Naive B cell (primary cell): ENCODE data around the gene COL5A1. TPM values are rescaled to one million over a fixed set of nuclear protein-coding genes. Genes with fewer than 3 reads are reported as not detected.

Experiments used
- ATAC-seq, 2 donors: fragments of 150-1000 bp; cut with Tn5 transposase; 2 replicates each; pipeline ENCODE4 v1.10.0; 2021; ENCODE audit warnings: low read depth in 2 of 2, mild to moderate bottlenecking in 2 of 2, moderate library complexity in 2 of 2
- DNase-seq: peaks from one replicate; pipeline ENCODE4 v3.0.0; 2022
- H3K27ac Mint-ChIP-seq, 6 donors: one replicate each; pipeline ENCODE4 v1.8.0; 2020 to 2022; ENCODE audit warnings: mild to moderate bottlenecking in 6 of 6, mixed read lengths in 6 of 6, moderate library complexity in 5 of 6, inconsistent platforms in 2 of 6
- H3K27me3 Mint-ChIP-seq, 3 donors: one replicate each; pipeline ENCODE4 v1.8.0; 2021 to 2022; ENCODE audit warnings: mixed read lengths in 3 of 3, mild to moderate bottlenecking in 1 of 3
- H3K36me3 Mint-ChIP-seq, 2 donors: one replicate each; pipeline ENCODE4 v1.8.0; 2020 to 2022; ENCODE audit warnings: mixed read lengths in 2 of 2, inconsistent platforms in 1 of 2, mild to moderate bottlenecking in 1 of 2
- H3K4me1 Mint-ChIP-seq, 3 donors: one replicate each; pipeline ENCODE4 v1.8.0; 2020 to 2022; ENCODE audit warnings: mixed read lengths in 3 of 3, inconsistent platforms in 1 of 3, mild to moderate bottlenecking in 1 of 3, moderate library complexity in 1 of 3
- H3K4me3 Mint-ChIP-seq, 8 donors: one replicate each; pipeline ENCODE4 v1.8.0; 2020 to 2022; ENCODE audit warnings: mild to moderate bottlenecking in 8 of 8, mixed read lengths in 8 of 8, moderate library complexity in 8 of 8, inconsistent platforms in 2 of 8
- H3K9me3 Mint-ChIP-seq, 7 donors: one replicate each; pipeline ENCODE4 v1.8.0; 2020 to 2022; ENCODE audit warnings: mixed read lengths in 7 of 7, mild to moderate bottlenecking in 5 of 7, inconsistent platforms in 2 of 7, moderate library complexity in 1 of 7
- polyA plus RNA-seq, 6 donors: library from polyadenylated mRNA; unstranded; fragments of 300-500 nt; fragmentation: Illumina TruSeq; gene quantifications; one replicate each; pipeline ENCODE4 v1.2.3, GENCODE V29; 2021; ENCODE audit warnings: low read depth in 6 of 6

COL5A1 gene
- polyA plus RNA-seq, 6 donors from 2014 or later, result not detected

DNA sequence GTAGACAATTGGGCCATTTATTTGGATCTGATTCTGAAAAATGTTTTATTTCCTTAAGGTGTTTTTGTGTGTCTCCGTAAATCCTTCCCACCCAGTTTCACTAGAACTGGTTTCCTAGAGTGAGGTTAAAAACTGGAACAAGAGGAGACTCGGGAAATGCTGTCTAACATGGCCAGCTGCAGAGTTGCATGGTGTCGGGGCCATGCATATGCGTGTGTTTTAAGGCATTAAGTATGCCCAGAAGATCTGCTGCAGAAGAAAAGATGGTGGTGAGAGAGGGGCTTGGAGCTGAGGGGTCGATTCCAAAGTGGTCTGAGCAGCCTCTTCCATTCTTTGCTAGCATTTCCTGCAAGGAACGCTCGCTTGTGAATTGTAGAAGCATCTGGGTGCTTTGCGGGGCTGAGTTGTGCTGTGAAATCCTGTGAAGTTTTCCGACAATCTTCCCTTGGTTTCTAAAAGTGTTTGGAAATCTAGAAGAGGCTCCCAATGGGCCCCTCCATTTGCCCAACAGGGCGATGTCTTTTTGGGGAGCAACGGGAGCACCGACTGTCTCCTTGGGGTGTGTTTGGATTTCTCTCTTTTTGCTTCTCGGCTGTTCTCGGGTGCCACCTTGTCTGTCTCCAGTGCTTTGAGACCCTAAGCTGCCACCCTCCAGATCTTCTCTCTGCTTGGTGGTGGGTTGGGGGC, 113.8 kb downstream of the COL5A1 start:
- no peak for ATAC-seq
- Mint-ChIP-seq H3K9me3 (peaks cover 0 to under 1% (median 0%) of the 10 kb centered on the region in 7 donors), H3K36me3 (no peaks in the 10 kb centered on the region), H3K27me3 (no peaks in the 10 kb centered on the region), H3K4me3 (no peak overlapping the region), H3K4me1 (peaks cover 0 to 7% (median 7%) of the 10 kb centered on the region in 3 donors), H3K27ac (no peak overlapping the region)
- no peak for DNase-seq

DNA sequence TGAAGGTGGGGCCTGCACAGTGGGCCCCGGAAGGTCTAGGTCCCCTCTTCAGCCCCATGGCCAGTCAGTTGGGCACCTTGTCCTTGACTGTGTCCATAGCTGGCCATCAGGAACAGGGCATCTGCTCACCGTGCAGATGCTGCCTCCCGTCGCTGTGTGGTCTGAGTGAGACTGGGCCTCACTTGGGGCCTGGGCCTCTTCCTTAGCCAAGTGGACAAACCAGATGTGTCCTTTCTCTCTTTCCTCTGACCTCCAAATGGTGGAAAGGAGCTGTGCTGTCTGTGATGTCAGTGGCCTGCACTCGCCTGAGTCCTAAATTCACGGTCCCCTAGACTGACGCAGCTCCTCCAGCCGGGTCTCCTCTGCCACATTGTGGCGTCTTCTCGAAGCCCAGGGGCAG, 114.5 kb downstream of the COL5A1 start:
- no peak overlapping the region for H3K4me3 Mint-ChIP-seq
- no peaks in the 10 kb centered on the region for H3K36me3 Mint-ChIP-seq
- H3K27ac Mint-ChIP-seq, result peak overlapping the region in 1 of 6 donors; percentile 57
- peaks cover under 1 to 14% (median 7%) of the 10 kb centered on the region in 3 donors for H3K4me1 Mint-ChIP-seq
- ATAC-seq, result no peak
- no peaks in the 10 kb centered on the region for H3K27me3 Mint-ChIP-seq
- DNase-seq, result no peak
- peaks cover 0 to 5% (median 0%) of the 10 kb centered on the region in 7 donors for H3K9me3 Mint-ChIP-seq

DNA sequence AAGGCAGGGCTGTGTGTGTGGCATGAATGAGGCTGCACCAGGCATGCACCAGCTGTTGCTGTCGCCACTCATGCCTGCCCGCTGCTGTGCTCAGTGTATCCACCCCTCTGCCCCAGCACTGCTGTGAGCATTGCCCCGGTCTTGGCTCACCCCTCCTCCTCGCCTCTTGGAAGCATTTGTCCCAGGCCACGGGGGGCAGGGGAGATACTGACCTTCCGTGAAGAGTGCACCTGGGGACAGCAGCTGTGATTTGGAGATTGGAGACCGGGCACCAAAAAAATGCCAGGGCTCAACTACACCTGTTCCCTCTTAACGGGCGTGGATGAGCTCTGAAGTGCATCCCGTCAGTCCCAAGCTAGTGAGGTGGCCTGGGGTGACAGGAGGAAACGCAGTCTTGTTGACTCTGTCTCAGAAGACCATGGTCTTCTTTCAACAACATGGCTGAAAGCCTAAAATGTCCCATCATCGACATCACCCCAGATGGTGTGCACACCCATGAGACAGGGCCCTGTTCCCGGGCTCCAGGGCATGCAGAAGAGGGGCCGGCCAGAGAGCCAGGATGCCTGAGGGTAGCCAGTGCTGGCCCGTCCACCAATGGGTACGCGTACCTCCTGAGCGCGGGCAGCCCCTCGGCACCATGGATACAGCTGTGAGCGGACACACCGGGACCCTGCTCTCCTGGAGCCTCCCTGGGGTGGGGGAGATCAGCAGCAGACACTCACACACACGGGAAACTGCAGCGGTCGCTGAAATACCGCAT, 115.8 kb downstream of the COL5A1 start:
- H3K27me3 Mint-ChIP-seq, result no peaks in the 10 kb centered on the region
- no peak overlapping the region for H3K4me3 Mint-ChIP-seq

DNA sequence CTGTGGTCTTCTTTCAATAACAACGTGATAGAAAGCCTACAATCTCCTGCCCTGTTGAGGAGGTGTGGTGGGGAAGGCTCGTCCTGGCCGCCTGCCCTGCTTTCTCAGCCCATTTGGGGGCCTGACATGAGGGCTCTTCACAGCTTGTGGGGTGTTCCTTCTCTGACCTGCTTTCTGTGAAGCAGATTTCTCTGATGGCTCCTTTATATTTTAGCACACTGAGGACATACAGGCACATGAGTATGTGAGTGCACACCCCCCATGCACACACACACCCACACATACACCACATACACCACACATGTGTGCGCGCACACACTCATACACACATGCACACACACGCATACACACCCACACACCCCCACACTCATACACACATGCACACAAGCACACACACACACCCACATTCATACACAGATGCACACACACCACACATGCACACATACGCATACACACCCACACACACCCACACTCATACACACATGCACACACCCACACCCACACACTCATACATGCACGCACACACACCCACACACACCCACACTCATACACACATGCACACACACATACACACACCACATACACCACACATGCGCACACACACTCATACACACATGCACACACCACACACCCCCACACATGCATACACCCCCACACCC, 117.5 kb downstream of the COL5A1 start:
- ATAC-seq (no peak), DNase-seq (no peak)
- H3K4me3 Mint-ChIP-seq, result no peak overlapping the region
- peaks cover 0 to 5% (median 0%) of the 10 kb centered on the region in 7 donors for H3K9me3 Mint-ChIP-seq
- H3K27ac Mint-ChIP-seq, result peak overlapping the region in 1 of 6 donors; percentile 5
- H3K4me1 Mint-ChIP-seq, result peaks cover 0 to 14% (median 2%) of the 10 kb centered on the region in 3 donors
- no peaks in the 10 kb centered on the region for H3K27me3 Mint-ChIP-seq
- no peaks in the 10 kb centered on the region for H3K36me3 Mint-ChIP-seq

More for the DNA sequence above, 115.8 kb downstream of the COL5A1 start:
- Mint-ChIP-seq H3K36me3 (no peaks in the 10 kb centered on the region), H3K27ac (no peak overlapping the region), H3K9me3 (peaks cover 0 to 5% (median 0%) of the 10 kb centered on the region in 7 donors), H3K4me1 (peaks cover 2 to 14% (median 3%) of the 10 kb centered on the region in 3 donors)
- ATAC-seq, result no peak
- no peak for DNase-seq

DNA sequence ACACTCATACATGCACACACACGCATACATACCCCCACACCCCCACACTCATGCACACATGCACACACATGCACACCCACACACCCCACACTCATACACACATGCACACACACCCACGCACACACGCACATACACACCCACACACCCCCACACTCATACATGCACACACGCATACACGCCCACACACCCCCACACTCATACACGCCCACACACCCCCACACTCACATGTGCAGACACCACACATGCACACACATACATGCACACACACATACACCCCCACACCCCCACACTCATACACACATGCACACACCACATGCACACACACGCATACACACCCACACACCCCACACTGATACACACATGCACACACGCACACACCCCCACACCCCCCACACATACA, 118.3 kb downstream of the COL5A1 start:
- DNase-seq (no peak), ATAC-seq (no peak)
- H3K36me3 Mint-ChIP-seq, result no peaks in the 10 kb centered on the region
- peaks cover 0 to 5% (median 0%) of the 10 kb centered on the region in 7 donors for H3K9me3 Mint-ChIP-seq
- no peak overlapping the region for H3K27ac Mint-ChIP-seq
- peaks cover 0 to 14% (median 2%) of the 10 kb centered on the region in 3 donors for H3K4me1 Mint-ChIP-seq
- peaks cover 0 to 2% (median 0%) of the 10 kb centered on the region in 3 donors for H3K27me3 Mint-ChIP-seq
- no peak overlapping the region for H3K4me3 Mint-ChIP-seq

DNA sequence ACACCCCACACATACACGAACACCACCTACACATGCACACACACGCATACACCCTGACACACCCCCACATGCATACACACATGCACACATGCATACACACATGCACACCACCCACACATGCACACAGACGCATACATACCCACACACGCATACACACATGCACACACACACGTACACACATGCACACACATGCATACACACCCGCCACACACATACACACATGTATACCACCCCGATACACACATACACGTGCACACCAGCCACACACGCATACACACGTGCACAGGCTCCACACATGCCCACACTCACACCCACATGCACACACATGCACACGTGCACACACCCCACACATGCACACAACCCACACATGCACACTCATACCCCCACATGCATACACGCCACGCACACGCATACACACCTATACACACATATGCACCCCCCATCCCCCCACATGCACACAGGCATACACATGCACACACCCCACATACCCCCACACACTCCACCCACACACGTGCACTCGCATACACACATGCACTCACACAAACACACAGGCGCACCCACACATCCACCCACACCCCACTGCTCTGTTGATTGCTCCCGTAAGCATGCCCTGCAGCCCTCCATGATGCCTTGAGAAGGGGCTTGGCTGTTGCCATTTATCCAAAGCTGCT, 119.3 kb downstream of the COL5A1 start:
- Mint-ChIP-seq H3K27ac (peak overlapping the region in 2 of 6 donors; percentile 14 to 36), H3K27me3 (peaks cover 0 to 6% (median 0%) of the 10 kb centered on the region in 3 donors)

DNA sequence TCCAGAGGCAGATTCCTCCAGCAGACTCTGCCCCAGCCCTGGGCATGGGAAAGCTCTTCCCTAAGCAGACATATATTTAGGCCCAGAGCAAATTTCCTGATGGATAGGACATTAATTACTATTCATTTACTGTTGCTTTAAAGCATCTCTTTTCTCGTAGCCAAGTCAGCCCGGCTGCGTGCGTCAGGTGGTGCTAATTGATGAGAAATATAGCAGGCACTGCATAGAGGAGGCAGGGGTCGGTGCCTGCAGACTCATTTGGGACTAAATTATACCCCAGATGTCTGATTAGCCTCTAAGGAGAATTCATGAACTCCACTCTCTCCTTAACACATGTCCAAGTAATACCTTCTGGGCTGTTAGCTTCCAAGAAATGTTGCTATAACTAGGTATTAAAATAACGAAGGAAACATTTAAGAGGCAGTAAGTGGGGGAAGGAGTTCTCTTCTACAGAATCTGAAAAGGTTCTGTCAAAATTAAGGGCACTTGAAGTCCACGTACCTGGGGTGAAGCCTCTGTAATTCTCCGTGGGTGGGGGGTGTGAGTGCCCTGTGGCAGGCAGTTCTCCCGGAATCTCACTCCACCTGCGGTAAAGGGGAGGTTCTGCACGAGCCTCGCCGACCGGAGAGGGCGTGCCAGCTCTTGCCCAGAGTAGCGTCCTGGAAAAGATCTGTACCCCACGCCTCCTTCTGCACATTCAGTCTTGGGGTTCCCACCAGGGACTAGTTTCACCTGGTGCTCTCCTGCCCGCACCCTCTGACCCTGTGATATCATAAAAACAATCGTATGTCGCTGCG, 123.1 kb downstream of the COL5A1 start:
- no peaks in the 10 kb centered on the region for H3K36me3 Mint-ChIP-seq
- no peak for DNase-seq
- H3K27ac Mint-ChIP-seq, result peak overlapping the region in 1 of 6 donors; percentile 76
- peaks cover 10 to 23% (median 17%) of the 10 kb centered on the region in 3 donors for H3K4me1 Mint-ChIP-seq
- H3K4me3 Mint-ChIP-seq, result no peak overlapping the region
- no peak for ATAC-seq
- H3K27me3 Mint-ChIP-seq, result peaks cover 0 to 8% (median 6%) of the 10 kb centered on the region in 3 donors
- H3K9me3 Mint-ChIP-seq, result peaks cover 0 to 5% (median 0%) of the 10 kb centered on the region in 7 donors

More for the DNA sequence above, 119.3 kb downstream of the COL5A1 start:
- Mint-ChIP-seq H3K4me1 (peaks cover 2 to 14% (median 2%) of the 10 kb centered on the region in 3 donors), H3K36me3 (no peaks in the 10 kb centered on the region), H3K4me3 (peak overlapping the region in 1 of 8 donors; percentile 63), H3K9me3 (peaks cover 0 to 5% (median 0%) of the 10 kb centered on the region in 7 donors)
- ATAC-seq, result no peak
- no peak for DNase-seq

DNA sequence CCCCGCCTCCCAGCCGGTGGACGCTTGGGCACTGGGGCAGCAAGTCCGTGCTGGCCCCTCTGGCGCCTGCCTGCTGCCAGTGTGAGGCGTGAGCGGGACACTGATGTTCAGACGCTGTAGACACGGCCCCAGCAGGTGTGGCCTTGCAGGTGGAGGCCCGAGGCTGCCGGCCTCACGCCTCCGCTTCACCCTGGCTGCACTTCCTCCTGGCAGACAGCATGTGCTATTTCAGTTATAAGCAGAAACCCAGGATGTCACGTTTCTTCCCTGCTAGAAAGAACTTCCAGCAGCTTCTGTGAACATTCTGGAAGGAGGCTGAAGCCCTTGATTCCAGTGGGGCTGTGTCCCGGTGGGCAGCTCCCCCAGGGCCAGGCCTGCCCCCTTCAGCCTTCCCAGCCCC, 124.2 kb downstream of the COL5A1 start:
- ATAC-seq, result no peak
- peaks cover 0 to 8% (median 6%) of the 10 kb centered on the region in 3 donors for H3K27me3 Mint-ChIP-seq
- H3K36me3 Mint-ChIP-seq, result no peaks in the 10 kb centered on the region
- peaks cover 0 to under 1% (median 0%) of the 10 kb centered on the region in 7 donors for H3K9me3 Mint-ChIP-seq
- peaks cover 2 to 24% (median 18%) of the 10 kb centered on the region in 3 donors for H3K4me1 Mint-ChIP-seq
- H3K4me3 Mint-ChIP-seq, result no peak overlapping the region
- no peak for DNase-seq
- H3K27ac Mint-ChIP-seq, result no peak overlapping the region

DNA sequence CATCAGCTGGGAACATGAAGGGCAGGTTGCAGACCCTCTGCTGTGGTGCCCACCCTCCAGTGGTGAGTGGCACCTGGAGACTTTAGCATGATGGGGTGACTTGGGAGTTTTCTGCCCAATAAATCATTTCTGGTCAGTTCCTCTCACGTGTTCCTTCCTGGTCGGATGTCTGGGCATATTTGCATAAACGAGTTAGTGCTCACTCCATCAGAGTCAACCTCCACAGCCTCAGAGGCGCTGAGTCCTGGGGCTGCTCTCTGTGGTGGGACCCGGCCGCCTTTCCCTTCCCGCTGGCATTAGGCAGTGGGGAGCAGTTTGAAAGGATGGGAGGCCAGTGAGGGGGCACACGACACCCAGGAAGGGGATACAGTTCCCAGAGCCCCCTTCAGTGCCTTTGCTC, 125.0 kb downstream of the COL5A1 start:
- H3K4me3 Mint-ChIP-seq, result peak overlapping the region in 2 of 8 donors; percentile 28 to 41
- peaks cover 0 to 8% (median 6%) of the 10 kb centered on the region in 3 donors for H3K27me3 Mint-ChIP-seq
- ATAC-seq (no peak), DNase-seq (no peak)
- H3K9me3 Mint-ChIP-seq, result no peaks in the 10 kb centered on the region
- H3K36me3 Mint-ChIP-seq, result no peaks in the 10 kb centered on the region
- peaks cover 4 to 32% (median 23%) of the 10 kb centered on the region in 3 donors for H3K4me1 Mint-ChIP-seq
- peak overlapping the region in 1 of 6 donors; percentile 70 for H3K27ac Mint-ChIP-seq

DNA sequence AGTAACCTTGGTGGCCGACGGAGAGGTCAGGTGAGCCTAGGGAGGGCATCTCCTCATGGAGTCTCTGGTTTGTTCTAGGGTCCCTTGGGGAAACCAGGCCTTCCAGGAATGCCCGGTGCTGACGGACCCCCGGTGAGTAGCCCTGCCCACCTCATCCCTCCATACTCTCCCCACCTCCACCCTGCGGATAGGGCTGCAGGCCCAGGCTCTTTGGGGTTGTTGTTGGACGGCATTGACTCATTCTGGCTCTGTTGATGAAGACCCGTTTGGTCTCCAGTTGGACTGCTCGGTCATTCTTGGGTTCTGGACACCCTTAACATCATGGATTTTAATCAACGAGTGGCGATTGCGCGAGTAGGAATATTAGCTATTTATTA, 126.7 kb downstream of the COL5A1 start:
- no peak overlapping the region for H3K4me3 Mint-ChIP-seq
- H3K36me3 Mint-ChIP-seq, result no peaks in the 10 kb centered on the region
- no peaks in the 10 kb centered on the region for H3K9me3 Mint-ChIP-seq
- peaks cover 0 to 8% (median 6%) of the 10 kb centered on the region in 3 donors for H3K27me3 Mint-ChIP-seq
- peaks cover 6 to 35% (median 26%) of the 10 kb centered on the region in 3 donors for H3K4me1 Mint-ChIP-seq
- no peak for DNase-seq
- peak overlapping the region in 1 of 6 donors; percentile 3 for H3K27ac Mint-ChIP-seq
- no peak for ATAC-seq

DNA sequence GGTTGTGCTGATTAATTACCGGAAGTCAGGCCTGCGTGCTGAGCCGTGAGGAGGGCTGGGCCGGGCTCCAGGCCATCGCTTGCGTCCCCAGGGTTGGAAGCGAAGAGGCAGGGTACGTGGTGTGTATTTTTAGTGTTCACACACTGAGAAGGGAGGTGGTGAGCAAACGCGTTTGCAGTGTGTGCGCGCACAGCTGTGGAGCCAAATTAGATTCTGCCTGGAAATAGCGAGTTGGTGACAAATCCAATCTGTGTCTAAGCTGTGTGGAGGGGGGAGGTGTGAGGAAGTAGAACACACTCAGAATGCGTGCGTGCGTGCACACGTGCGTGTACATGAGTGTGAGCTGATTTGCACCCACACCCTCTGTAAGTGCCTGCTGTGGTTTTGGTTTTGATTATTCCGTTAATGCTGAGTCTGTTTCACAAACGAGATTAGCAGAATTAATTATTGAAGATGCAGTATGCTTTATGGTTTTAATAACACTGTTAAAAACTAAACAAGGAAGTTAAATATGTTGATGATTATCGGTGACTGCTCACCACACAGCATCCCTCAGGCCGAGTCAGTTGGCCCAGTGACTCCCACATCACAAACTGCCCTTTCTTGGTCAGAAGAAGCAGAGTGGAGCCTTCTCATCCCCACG, 127.2 kb downstream of the COL5A1 start:
- H3K9me3 Mint-ChIP-seq, result no peaks in the 10 kb centered on the region

More for the DNA sequence above, 127.2 kb downstream of the COL5A1 start:
- peak in 1 of 2 donors; percentile 28 for ATAC-seq
- Mint-ChIP-seq H3K27me3 (peaks cover 0 to 8% (median 6%) of the 10 kb centered on the region in 3 donors), H3K27ac (peak overlapping the region in 1 of 6 donors; percentile 26), H3K36me3 (no peaks in the 10 kb centered on the region), H3K4me1 (peaks cover 6 to 35% (median 26%) of the 10 kb centered on the region in 3 donors), H3K4me3 (peak overlapping the region in 3 of 8 donors; percentile 38 to 52 (median 41))
- DNase-seq, result no peak
